Measurements from ENCODE around the gene OR9Q1.
"Not testable (repeated sequence)": the region's sequence is repeated elsewhere in the genome, so short reads cannot be mapped to it uniquely, and the experiment has no call there.

The OR9Q1 gene, protein sequence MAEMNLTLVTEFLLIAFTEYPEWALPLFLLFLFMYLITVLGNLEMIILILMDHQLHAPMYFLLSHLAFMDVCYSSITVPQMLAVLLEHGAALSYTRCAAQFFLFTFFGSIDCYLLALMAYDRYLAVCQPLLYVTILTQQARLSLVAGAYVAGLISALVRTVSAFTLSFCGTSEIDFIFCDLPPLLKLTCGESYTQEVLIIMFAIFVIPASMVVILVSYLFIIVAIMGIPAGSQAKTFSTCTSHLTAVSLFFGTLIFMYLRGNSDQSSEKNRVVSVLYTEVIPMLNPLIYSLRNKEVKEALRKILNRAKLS

DNA sequence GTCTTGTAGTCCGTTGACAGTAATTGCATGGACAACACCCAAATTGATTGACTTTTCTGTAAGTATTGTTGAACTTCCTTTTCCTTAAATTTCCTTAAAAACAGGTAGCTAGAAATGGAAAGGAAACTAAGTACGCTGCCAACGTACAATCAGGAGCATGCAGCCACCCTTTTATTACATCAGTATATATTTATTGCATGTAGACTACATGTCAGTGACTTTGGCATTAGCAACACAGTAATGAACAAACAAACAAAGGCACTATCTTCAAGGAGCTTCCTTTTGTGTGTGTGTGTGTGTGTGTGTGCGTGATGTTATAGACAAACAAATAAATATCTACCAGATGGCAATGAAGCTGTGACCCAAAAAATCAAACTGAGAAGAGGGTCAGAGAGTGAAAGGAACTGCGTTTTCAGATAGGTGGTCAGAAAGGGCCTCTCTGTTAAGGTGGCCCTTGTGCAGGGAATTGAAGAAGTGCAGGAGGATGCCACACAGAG is at the start of gene OR9Q1:
OR9Q1 (plus strand) TSS at position 447 of the 497 bp plus-strand sequence. CDS start 155,564 bp downstream, outside the sequence.
- no peak within 1 kb of the TSS for H3K4me3 Mint-ChIP-seq
- DNase-seq, result no peak
- H3K4me1 Mint-ChIP-seq, result no peaks in the 10 kb centered on the region
- no peaks in the 10 kb centered on the region for H3K9me3 Mint-ChIP-seq
- H3K27me3 Mint-ChIP-seq, result no peaks in the 10 kb centered on the region
- no peaks in the 10 kb centered on the region for H3K36me3 Mint-ChIP-seq (ENCODE audit: low read depth)
- H3K27ac Mint-ChIP-seq, result no peak within 1 kb of the TSS
- ATAC-seq, result no peak

GRCh38 chr11:57974132-57974531 is 49.5 kb upstream of the OR9Q1 start:
- no peak for DNase-seq
- Mint-ChIP-seq H3K27ac (no peak overlapping the region), H3K9me3 (peaks cover 3% of the 10 kb centered on the region), H3K4me3 (no peak overlapping the region), H3K4me1 (no peaks in the 10 kb centered on the region), H3K27me3 (peaks cover 9% of the 10 kb centered on the region), H3K36me3 (ENCODE audit: low read depth) (peaks cover under 1% of the 10 kb centered on the region)
- no peak for ATAC-seq

- ATAC-seq, result no peak
- Mint-ChIP-seq H3K27me3 (peaks cover 10% of the 10 kb centered on the region), H3K9me3 (peaks cover 3% of the 10 kb centered on the region), H3K36me3 (ENCODE audit: low read depth) (no peaks in the 10 kb centered on the region), H3K4me1 (no peaks in the 10 kb centered on the region), H3K4me3 (no peak overlapping the region), H3K27ac (no peak overlapping the region)
- no peak for DNase-seq
Observed at GRCh38 chr11:57974848-57975601, 48.7 kb upstream of the OR9Q1 start.

- DNase-seq (no peak), ATAC-seq (no peak)
- H3K27ac Mint-ChIP-seq, result no peak overlapping the region
- no peaks in the 10 kb centered on the region for H3K4me1 Mint-ChIP-seq
- H3K4me3 Mint-ChIP-seq, result no peak overlapping the region
- peaks cover 3% of the 10 kb centered on the region for H3K9me3 Mint-ChIP-seq
- peaks cover 6% of the 10 kb centered on the region for H3K27me3 Mint-ChIP-seq
- H3K36me3 Mint-ChIP-seq (ENCODE audit: low read depth), result no peaks in the 10 kb centered on the region
Observed at GRCh38 chr11:57977709-57978108, 46.0 kb upstream of the OR9Q1 start.

DNA sequence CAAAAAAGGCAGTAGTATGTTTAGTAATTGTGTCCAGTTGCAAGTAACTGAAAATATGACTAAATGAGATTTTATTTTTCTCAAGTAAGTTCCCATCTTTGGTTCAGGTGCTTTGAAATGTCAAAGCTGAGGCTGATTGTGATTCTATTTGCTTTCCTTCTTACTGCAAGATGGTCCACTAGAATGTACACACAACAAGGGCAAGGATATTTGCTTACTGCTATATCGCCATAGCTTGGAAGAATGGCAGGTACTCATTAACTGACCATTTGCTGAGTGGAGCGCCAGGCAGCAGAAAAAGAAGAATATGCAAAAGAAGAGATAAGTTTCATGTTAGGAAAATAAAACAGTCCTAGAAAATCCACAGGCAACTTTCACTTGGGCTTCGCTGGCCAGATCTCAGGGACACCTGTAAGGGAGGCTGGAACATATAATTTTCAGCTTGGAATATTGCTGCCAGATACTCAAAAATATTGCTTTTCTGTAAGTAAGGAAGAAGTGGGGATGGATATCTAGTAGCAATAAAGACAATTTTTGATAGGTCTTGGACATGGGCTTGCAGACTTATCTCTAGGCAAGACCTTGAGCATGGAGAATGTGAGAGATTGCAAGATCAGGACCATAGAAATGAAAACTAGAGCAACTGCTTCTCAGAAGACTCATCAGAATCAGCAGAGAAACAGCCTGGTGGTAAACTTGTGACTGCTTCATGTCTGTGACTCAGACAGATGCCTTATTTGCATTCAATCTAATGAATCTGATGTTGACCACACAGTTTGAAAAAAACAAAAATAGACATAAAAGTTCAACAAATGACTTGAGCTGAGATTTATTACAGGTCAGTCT is 44.8 kb upstream of the OR9Q1 start:
- H3K4me3 Mint-ChIP-seq, result no peak overlapping the region
- H3K9me3 Mint-ChIP-seq, result peaks cover 3% of the 10 kb centered on the region
- H3K36me3 Mint-ChIP-seq (ENCODE audit: low read depth), result no peaks in the 10 kb centered on the region
- DNase-seq, result no peak
- H3K4me1 Mint-ChIP-seq, result no peaks in the 10 kb centered on the region
- ATAC-seq, result no peak
- H3K27me3 Mint-ChIP-seq, result peaks cover 7% of the 10 kb centered on the region
- H3K27ac Mint-ChIP-seq, result no peak overlapping the region

- Mint-ChIP-seq H3K27ac (no peak overlapping the region), H3K36me3 (ENCODE audit: low read depth) (no peaks in the 10 kb centered on the region), H3K27me3 (peaks cover 6% of the 10 kb centered on the region), H3K4me1 (no peaks in the 10 kb centered on the region), H3K9me3 (peaks cover 3% of the 10 kb centered on the region), H3K4me3 (no peak overlapping the region)
- ATAC-seq (no peak), DNase-seq (no peak)
Observed at GRCh38 chr11:57979532-57980079, 44.1 kb upstream of the OR9Q1 start.

GRCh38 chr11:57980201-57980600 is 43.5 kb upstream of the OR9Q1 start:
- H3K4me3 Mint-ChIP-seq, result no peak overlapping the region

GRCh38 chr11:57981536-57981935 is 42.1 kb upstream of the OR9Q1 start:
- no peaks in the 10 kb centered on the region for H3K4me1 Mint-ChIP-seq
- ATAC-seq, result no peak
- H3K27me3 Mint-ChIP-seq, result peaks cover 5% of the 10 kb centered on the region
- H3K9me3 Mint-ChIP-seq, result no peaks in the 10 kb centered on the region
- no peak overlapping the region for H3K4me3 Mint-ChIP-seq
- DNase-seq, result no peak
- no peaks in the 10 kb centered on the region for H3K36me3 Mint-ChIP-seq (ENCODE audit: low read depth)
- no peak overlapping the region for H3K27ac Mint-ChIP-seq

More at GRCh38 chr11:57980201-57980600, 43.5 kb upstream of the OR9Q1 start:
- ATAC-seq (no peak), DNase-seq (no peak)
- Mint-ChIP-seq H3K9me3 (peaks cover 3% of the 10 kb centered on the region), H3K27ac (no peak overlapping the region), H3K27me3 (peaks cover 5% of the 10 kb centered on the region), H3K4me1 (no peaks in the 10 kb centered on the region), H3K36me3 (ENCODE audit: low read depth) (no peaks in the 10 kb centered on the region)

DNA sequence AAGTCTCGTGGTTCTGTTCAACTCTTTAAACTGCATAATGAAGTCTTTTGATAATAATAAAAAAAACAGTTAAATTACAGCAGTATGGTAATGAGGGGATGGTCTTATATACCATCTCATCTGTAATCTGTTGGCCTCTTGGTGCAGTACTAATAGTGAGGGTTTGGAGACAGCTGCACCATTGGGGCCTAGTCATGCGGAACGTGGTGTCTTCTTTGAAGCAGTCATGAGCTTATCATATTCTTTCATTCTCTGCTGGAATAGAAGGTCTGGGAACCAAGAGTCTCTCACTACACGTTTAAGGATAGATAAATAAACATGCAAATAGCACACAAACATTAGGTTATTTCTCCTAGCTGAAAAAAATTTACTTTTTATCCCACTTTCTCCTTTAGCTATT is 40.9 kb upstream of the OR9Q1 start:
- H3K36me3 Mint-ChIP-seq (ENCODE audit: low read depth), result no peaks in the 10 kb centered on the region
- H3K4me1 Mint-ChIP-seq, result no peaks in the 10 kb centered on the region
- DNase-seq (no peak), ATAC-seq (no peak)
- H3K9me3 Mint-ChIP-seq, result no peaks in the 10 kb centered on the region
- no peak overlapping the region for H3K27ac Mint-ChIP-seq
- H3K4me3 Mint-ChIP-seq, result no peak overlapping the region
- peaks cover 5% of the 10 kb centered on the region for H3K27me3 Mint-ChIP-seq

DNA sequence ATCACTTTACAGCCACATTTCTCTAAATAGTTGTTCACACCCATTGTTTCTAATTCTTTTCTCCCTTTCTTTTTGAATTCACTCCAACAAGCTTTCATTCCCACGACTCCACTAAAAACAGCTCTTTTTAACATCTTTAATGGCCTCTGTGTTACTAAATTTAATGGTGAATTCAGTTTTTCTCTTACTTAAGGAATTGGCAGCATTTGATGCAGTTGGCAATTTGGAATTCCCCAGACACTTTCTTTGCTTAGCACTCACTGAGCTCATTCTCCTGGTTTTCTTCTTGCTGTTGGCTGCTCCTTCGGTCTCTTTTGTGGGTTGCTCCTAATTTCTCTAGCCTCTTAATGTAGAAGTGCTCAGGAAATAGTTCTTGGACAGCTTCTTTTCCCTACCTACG is 40.5 kb upstream of the OR9Q1 start:
- no peak for ATAC-seq
- Mint-ChIP-seq H3K27me3 (peaks cover 5% of the 10 kb centered on the region), H3K27ac (no peak overlapping the region), H3K9me3 (no peaks in the 10 kb centered on the region), H3K36me3 (ENCODE audit: low read depth) (no peaks in the 10 kb centered on the region), H3K4me1 (no peaks in the 10 kb centered on the region), H3K4me3 (no peak overlapping the region)
- DNase-seq, result no peak

DNA sequence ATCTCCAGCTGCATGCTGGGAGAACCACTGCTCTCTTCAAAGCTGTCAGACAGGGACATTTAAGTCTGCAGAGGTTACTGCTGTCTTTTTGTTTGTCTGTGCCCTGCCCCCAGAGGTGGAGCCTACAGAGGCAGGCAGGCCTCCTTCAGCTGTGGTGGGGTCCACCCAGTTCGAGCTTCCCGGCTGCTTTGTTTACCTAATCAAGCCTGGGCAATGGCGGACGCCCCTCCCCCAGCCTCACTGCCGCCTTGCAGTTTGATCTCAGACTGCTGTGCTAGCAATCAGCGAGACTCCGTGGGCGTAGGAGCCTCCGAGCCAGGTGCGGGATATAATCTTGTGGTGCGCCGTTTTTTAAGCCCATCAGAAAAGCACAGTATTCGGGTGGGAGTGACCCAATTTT is 24.2 kb upstream of the OR9Q1 start:
- not testable (repeated sequence) for H3K4me3 Mint-ChIP-seq; DNase-seq; H3K36me3 Mint-ChIP-seq (ENCODE audit: low read depth); ATAC-seq; H3K27me3 Mint-ChIP-seq; H3K9me3 Mint-ChIP-seq; H3K4me1 Mint-ChIP-seq; H3K27ac Mint-ChIP-seq

GRCh38 chr11:58000021-58000420 is 23.7 kb upstream of the OR9Q1 start:
- not testable (repeated sequence) for H3K9me3 Mint-ChIP-seq; H3K36me3 Mint-ChIP-seq (ENCODE audit: low read depth); ATAC-seq; H3K27me3 Mint-ChIP-seq; H3K27ac Mint-ChIP-seq; H3K4me3 Mint-ChIP-seq; H3K4me1 Mint-ChIP-seq; DNase-seq

DNA sequence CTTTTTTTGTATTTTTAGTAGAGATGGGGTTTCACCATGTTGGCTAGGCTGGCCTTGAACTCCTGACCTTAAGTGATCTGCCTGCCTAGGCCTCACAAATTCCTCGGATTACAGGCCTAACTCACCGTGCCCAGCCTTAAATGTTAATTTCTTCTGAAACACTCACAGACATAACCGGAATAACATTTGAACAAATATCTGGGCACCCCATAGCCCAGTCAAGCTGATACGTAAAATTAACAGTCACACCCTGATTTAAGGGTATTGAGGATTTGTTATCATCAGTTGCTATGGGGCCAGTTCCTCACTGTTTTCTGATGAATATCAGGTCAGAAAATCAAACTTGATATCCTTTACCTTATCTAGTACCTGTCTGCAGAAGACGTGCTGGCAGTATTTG is 23.0 kb upstream of the OR9Q1 start:
- ATAC-seq (no peak), DNase-seq (no peak)
- Mint-ChIP-seq H3K9me3 (no peaks in the 10 kb centered on the region), H3K36me3 (ENCODE audit: low read depth) (no peaks in the 10 kb centered on the region), H3K27ac (no peak overlapping the region), H3K27me3 (peaks cover 6% of the 10 kb centered on the region), H3K4me1 (peaks cover 1% of the 10 kb centered on the region), H3K4me3 (no peak overlapping the region)

- no peak overlapping the region for H3K4me3 Mint-ChIP-seq
- H3K9me3 Mint-ChIP-seq, result no peaks in the 10 kb centered on the region
- H3K36me3 Mint-ChIP-seq (ENCODE audit: low read depth), result no peaks in the 10 kb centered on the region
- H3K27me3 Mint-ChIP-seq, result peaks cover 9% of the 10 kb centered on the region
- no peak for DNase-seq
- no peak for ATAC-seq
- no peak overlapping the region for H3K27ac Mint-ChIP-seq
- peaks cover 1% of the 10 kb centered on the region for H3K4me1 Mint-ChIP-seq
Observed at GRCh38 chr11:58003036-58003435, 20.6 kb upstream of the OR9Q1 start.

All from activated naive CD8-positive, alpha-beta T cell treated with anti-CD3 and anti-CD28 coated beads, Interleukin-2, amount 50 U/mL, for 24 hours (primary cell).